Islet of Langerhans (tissue), 1 donor: ENCODE results near the gene LEF1.

Experiments
- FAIRE-seq: peaks from one replicate; lab custom pipeline; 2011; peaks lifted over from hg19 to GRCh38; lab: Jason Lieb, UNC

LEF1 gene

GRCh38 chr4:108146819-108147218, 21.9 kb downstream of the LEF1 start:
- no peak for FAIRE-seq

GRCh38 chr4:108146336-108146735, 22.4 kb downstream of the LEF1 start:
- no peak for FAIRE-seq

- no peak for FAIRE-seq
These were observed 24.3 kb downstream of the LEF1 start for GRCh38 chr4:108144451-108144850.

GRCh38 chr4:108143515-108143914, 25.2 kb downstream of the LEF1 start:
- FAIRE-seq = no peak

- FAIRE-seq = no peak
These were observed 25.9 kb downstream of the LEF1 start for GRCh38 chr4:108142870-108143269.

GRCh38 chr4:108141213-108141950, 27.4 kb downstream of the LEF1 start:
- FAIRE-seq = no peak

GRCh38 chr4:108140328-108140727, 28.4 kb downstream of the LEF1 start:
- FAIRE-seq = no peak

GRCh38 chr4:108139089-108139488, 29.6 kb downstream of the LEF1 start:
- FAIRE-seq = no peak

- no peak for FAIRE-seq
These were observed 33.1 kb downstream of the LEF1 start for GRCh38 chr4:108135549-108136209.

- FAIRE-seq = no peak
These were observed 37.8 kb downstream of the LEF1 start for GRCh38 chr4:108130955-108131354.

GRCh38 chr4:108129196-108129595, 39.5 kb downstream of the LEF1 start:
- FAIRE-seq = no peak

GRCh38 chr4:108126806-108127205, 41.9 kb downstream of the LEF1 start:
- no peak for FAIRE-seq

- no peak for FAIRE-seq
These were observed 47.9 kb downstream of the LEF1 start for GRCh38 chr4:108120789-108121188.

- no peak for FAIRE-seq
These were observed 49.4 kb downstream of the LEF1 start for GRCh38 chr4:108119199-108119800.

- peak; percentile 93 for FAIRE-seq
These were observed 50.2 kb downstream of the LEF1 start for GRCh38 chr4:108118505-108118904.

- no peak for FAIRE-seq
These were observed 51.1 kb downstream of the LEF1 start for GRCh38 chr4:108117418-108118182.

- no peak for FAIRE-seq
These were observed 52.1 kb downstream of the LEF1 start for GRCh38 chr4:108116423-108117168.

GRCh38 chr4:108115168-108115526, 53.6 kb downstream of the LEF1 start:
- FAIRE-seq = no peak

- FAIRE-seq = no peak
These were observed 54.2 kb downstream of the LEF1 start for GRCh38 chr4:108114503-108114902.

- no peak for FAIRE-seq
These were observed 55.5 kb downstream of the LEF1 start for GRCh38 chr4:108113229-108113628.

- no peak for FAIRE-seq
These were observed 57.0 kb downstream of the LEF1 start for GRCh38 chr4:108111781-108112180.

- FAIRE-seq = no peak
These were observed 58.3 kb downstream of the LEF1 start for GRCh38 chr4:108110450-108110849.
